CD14-positive monocyte (primary cell): ENCODE data around the gene MTLN. TPM values are rescaled to one million over a fixed set of nuclear protein-coding genes. Genes with fewer than 3 reads are reported as not detected.
"Not testable (repeated sequence)": the region's sequence is repeated elsewhere in the genome, so short reads cannot be mapped to it uniquely, and the experiment has no call there.

ENCODE experiments used
- DNase-seq, 3 donors: peaks; one replicate each; pipeline ENCODE4 v3.0.0-alpha.2; 2011 to 2022
- H2AFZ ChIP-seq: 2 replicates; pipeline ENCODE4 v1.6.0; 2012; ENCODE audit warnings: mild to moderate bottlenecking, low read depth, low read length, inconsistent platforms; ENCODE audit not compliant: insufficient read depth, poor library complexity, severe bottlenecking
- H3K27ac ChIP-seq, 2 donors: 1 replicate in 1 of 2; 2 replicates in 1 of 2; pipeline ENCODE4 v1.5.1; 2012 to 2013; ENCODE audit warnings: low read length in 2 of 2, control low read depth in 1 of 2, inconsistent platforms in 1 of 2, low read depth in 1 of 2, mild to moderate bottlenecking in 1 of 2
- H3K27me3 ChIP-seq, 2 donors: one replicate each; pipeline versions ENCODE4 v1.6.0 to v1.6.1; 2011 to 2013; ENCODE audit warnings: low read length in 2 of 2; ENCODE audit not compliant: control insufficient read depth in 2 of 2, insufficient read depth in 2 of 2
- H3K36me3 ChIP-seq, 2 donors: replicated peaks in 1 of 2; 1 replicate in 1 of 2; 2 replicates in 1 of 2; pipeline versions ENCODE4 v1.5.1 to v1.6.1; 2012 to 2013; ENCODE audit warnings: low read length in 2 of 2, control low read depth in 1 of 2, inconsistent platforms in 1 of 2, mild to moderate bottlenecking in 1 of 2; ENCODE audit not compliant: insufficient read depth in 2 of 2, control insufficient read depth in 1 of 2
- H3K4me1 ChIP-seq, 2 donors: 1 replicate in 1 of 2; 2 replicates in 1 of 2; pipeline versions ENCODE4 v1.5.1 to v1.6.1; 2012 to 2013; ENCODE audit warnings: low read length in 2 of 2, control low read depth in 1 of 2, inconsistent platforms in 1 of 2, mild to moderate bottlenecking in 1 of 2, moderate library complexity in 1 of 2; ENCODE audit not compliant: insufficient read depth in 2 of 2, control insufficient read depth in 1 of 2
- H3K4me2 ChIP-seq: replicated peaks from 2 replicates; pipeline ENCODE3; 2012; ENCODE audit warnings: low read length, moderate library complexity, mild to moderate bottlenecking; ENCODE audit not compliant: poor library complexity, severe bottlenecking; ENCODE audit errors: extremely low read depth
- H3K4me3 ChIP-seq, 3 experiments: fragments of 200-600 bp in 1 of 3; sonication (generic) in 1 of 3; replicated peaks in 1 of 3; 1 replicate in 2 of 3; 2 replicates in 1 of 3; pipeline ENCODE4 v1.5.1; 2011 to 2013; ENCODE audit warnings: low read length in 3 of 3, mild to moderate bottlenecking in 3 of 3, control low read depth in 2 of 3, low read depth in 2 of 3, inconsistent platforms in 1 of 3, moderate library complexity in 1 of 3
- H3K79me2 ChIP-seq: 2 replicates; pipeline ENCODE4 v1.6.0; 2012; ENCODE audit warnings: mild to moderate bottlenecking, control low read depth, inconsistent platforms, low read length, moderate library complexity; ENCODE audit not compliant: insufficient read depth
- H3K9ac ChIP-seq: 2 replicates; pipeline ENCODE4 v1.6.0; 2017; ENCODE audit warnings: low read length, mild to moderate bottlenecking; ENCODE audit not compliant: insufficient read depth, poor library complexity, severe bottlenecking
- H3K9me3 ChIP-seq, 2 donors: replicated peaks in 1 of 2; 1 replicate in 1 of 2; 2 replicates in 1 of 2; pipeline versions ENCODE4 v1.5.1 to v1.6.1; 2012 to 2013; ENCODE audit warnings: low read length in 2 of 2, control low read depth in 1 of 2; ENCODE audit not compliant: control insufficient read depth in 1 of 2, insufficient read depth in 1 of 2
- H4K20me1 ChIP-seq: 2 replicates; pipeline ENCODE4 v1.6.0; 2012; ENCODE audit warnings: mild to moderate bottlenecking, low read length, control low read depth, moderate library complexity; ENCODE audit not compliant: insufficient read depth
- H3K27ac Mint-ChIP-seq, 7 donors: one replicate each; pipeline ENCODE4 v1.8.0; 2020; ENCODE audit warnings: mild to moderate bottlenecking in 7 of 7, mixed read lengths in 7 of 7, moderate library complexity in 6 of 7, inconsistent platforms in 2 of 7
- H3K27me3 Mint-ChIP-seq, 3 donors: one replicate each; pipeline ENCODE4 v1.8.0; 2021 to 2022; ENCODE audit warnings: low read depth in 3 of 3, mild to moderate bottlenecking in 3 of 3, mixed read lengths in 3 of 3, moderate library complexity in 3 of 3, inconsistent platforms in 1 of 3
- H3K36me3 Mint-ChIP-seq, 2 donors: one replicate each; pipeline ENCODE4 v1.8.0; 2020; ENCODE audit warnings: mixed read lengths in 2 of 2, inconsistent platforms in 1 of 2, mild to moderate bottlenecking in 1 of 2
- H3K4me1 Mint-ChIP-seq: one replicate; pipeline ENCODE4 v1.8.0; 2020; ENCODE audit warnings: mild to moderate bottlenecking, mixed read lengths
- H3K4me3 Mint-ChIP-seq, 2 donors: one replicate each; pipeline ENCODE4 v1.8.0; 2020; ENCODE audit warnings: mild to moderate bottlenecking in 2 of 2, mixed read lengths in 2 of 2, moderate library complexity in 1 of 2
- H3K9me3 Mint-ChIP-seq, 7 donors: one replicate each; pipeline ENCODE4 v1.8.0; 2020 to 2022; ENCODE audit warnings: mixed read lengths in 7 of 7, mild to moderate bottlenecking in 6 of 7, moderate library complexity in 6 of 7, inconsistent platforms in 2 of 7
- WGBS: methylation state at CpG from one replicate; pipeline ENCODE4 v1.1.5; 2013; ENCODE audit warnings: missing lambda C conversion rate; ENCODE audit not compliant: insufficient coverage; 5-methylcytosine and 5-hydroxymethylcytosine counted together
- intact Hi-C, 2 donors: fragments of 100-400 bp; cut with micrococcal nuclease; formaldehyde crosslinking; loops; one replicate each; pipeline versions ENCODE4 v1.15.0 to v1.15.1; 2023
- polyA plus RNA-seq, 3 donors: library from polyadenylated mRNA; depleted of rRNA in 1 of 3; unstranded in 2 of 3; stranded (reverse) in 1 of 3; fragments of 300-500 nt in 2 of 3; fragments of >200 nt in 1 of 3; fragmentation: Illumina TruSeq in 2 of 3; gene quantifications; 1 replicate in 2 of 3; 2 replicates in 1 of 3; pipeline ENCODE4 v1.2.3, GENCODE V29; 2012 to 2021
- TF ChIP-seq, protein P1 (sequence below): fragments of 200-600 bp; IDR thresholded peaks from one replicate; pipeline ENCODE4 v1.8.0; 2022; ENCODE audit warnings: antibody characterized with exemption, mild to moderate bottlenecking

Gene MTLN
- polyA plus RNA-seq, 3 donors = 13.7 to 70.6 (median 51.0) TPM

GRCh38 chr2:110198016-110198415, 14.3 kb downstream of the MTLN start:
- TF ChIP-seq, protein P1, sequence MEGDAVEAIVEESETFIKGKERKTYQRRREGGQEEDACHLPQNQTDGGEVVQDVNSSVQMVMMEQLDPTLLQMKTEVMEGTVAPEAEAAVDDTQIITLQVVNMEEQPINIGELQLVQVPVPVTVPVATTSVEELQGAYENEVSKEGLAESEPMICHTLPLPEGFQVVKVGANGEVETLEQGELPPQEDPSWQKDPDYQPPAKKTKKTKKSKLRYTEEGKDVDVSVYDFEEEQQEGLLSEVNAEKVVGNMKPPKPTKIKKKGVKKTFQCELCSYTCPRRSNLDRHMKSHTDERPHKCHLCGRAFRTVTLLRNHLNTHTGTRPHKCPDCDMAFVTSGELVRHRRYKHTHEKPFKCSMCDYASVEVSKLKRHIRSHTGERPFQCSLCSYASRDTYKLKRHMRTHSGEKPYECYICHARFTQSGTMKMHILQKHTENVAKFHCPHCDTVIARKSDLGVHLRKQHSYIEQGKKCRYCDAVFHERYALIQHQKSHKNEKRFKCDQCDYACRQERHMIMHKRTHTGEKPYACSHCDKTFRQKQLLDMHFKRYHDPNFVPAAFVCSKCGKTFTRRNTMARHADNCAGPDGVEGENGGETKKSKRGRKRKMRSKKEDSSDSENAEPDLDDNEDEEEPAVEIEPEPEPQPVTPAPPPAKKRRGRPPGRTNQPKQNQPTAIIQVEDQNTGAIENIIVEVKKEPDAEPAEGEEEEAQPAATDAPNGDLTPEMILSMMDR = no peak
- H3K36me3 ChIP-seq = no peaks in the 10 kb centered on the region
- WGBS = no CpG with 5 or more reads among the region's 3 CpGs
- Mint-ChIP-seq H3K27me3 (peaks cover 0 to 6% (median 0%) of the 10 kb centered on the region in 3 donors), H3K36me3 (no peaks in the 10 kb centered on the region), H3K4me3 (no peak overlapping the region), H3K4me1 (no peaks in the 10 kb centered on the region), H3K27ac (no peak overlapping the region), H3K9me3 (peaks cover 0 to 7% (median 0%) of the 10 kb centered on the region in 7 donors)
- H2AFZ ChIP-seq = no peak overlapping the region
- no peak overlapping the region for H3K27ac ChIP-seq
- no peaks in the 10 kb centered on the region for H3K9me3 ChIP-seq
- no peaks in the 10 kb centered on the region for H3K27me3 ChIP-seq
- no peaks in the 10 kb centered on the region for H3K79me2 ChIP-seq
- H4K20me1 ChIP-seq = no peaks in the 10 kb centered on the region
- H3K4me2 ChIP-seq = no peak overlapping the region
- no peak overlapping the region for H3K4me3 ChIP-seq
- H3K4me1 ChIP-seq = no peaks in the 10 kb centered on the region
- H3K9ac ChIP-seq = no peak overlapping the region
- DNase-seq = no peak
- intact Hi-C loops = no loop called here

GRCh38 chr2:110197452-110197851, 14.9 kb downstream of the MTLN start:
- DNase-seq = no peak
- no peaks in the 10 kb centered on the region for H3K36me3 ChIP-seq
- no peaks in the 10 kb centered on the region for H3K9me3 ChIP-seq
- no peak overlapping the region for H3K9ac ChIP-seq
- H3K4me3 ChIP-seq = no peak overlapping the region
- no peaks in the 10 kb centered on the region for H3K4me1 Mint-ChIP-seq
- no peaks in the 10 kb centered on the region for H3K79me2 ChIP-seq
- H3K27ac Mint-ChIP-seq = no peak overlapping the region
- H2AFZ ChIP-seq = no peak overlapping the region
- TF ChIP-seq, protein P1 = no peak
- H3K27ac ChIP-seq = no peak overlapping the region
- no peaks in the 10 kb centered on the region for H3K4me1 ChIP-seq
- no peak overlapping the region for H3K4me2 ChIP-seq
- WGBS = no CpG with 5 or more reads among the region's 4 CpGs
- peaks cover 0 to 6% (median 0%) of the 10 kb centered on the region in 3 donors for H3K27me3 Mint-ChIP-seq
- H3K9me3 Mint-ChIP-seq = peaks cover 0 to 7% (median 2%) of the 10 kb centered on the region in 7 donors
- no peak overlapping the region for H3K4me3 Mint-ChIP-seq
- no peaks in the 10 kb centered on the region for H3K27me3 ChIP-seq
- intact Hi-C loops = no loop called here
- no peaks in the 10 kb centered on the region for H3K36me3 Mint-ChIP-seq
- no peaks in the 10 kb centered on the region for H4K20me1 ChIP-seq

- DNase-seq, H3K27me3 Mint-ChIP-seq, H3K79me2 ChIP-seq, H2AFZ ChIP-seq, H3K27ac Mint-ChIP-seq, H3K27ac ChIP-seq, intact Hi-C loops, H4K20me1 ChIP-seq, H3K36me3 ChIP-seq, H3K4me1 ChIP-seq, H3K4me3 Mint-ChIP-seq, H3K9ac ChIP-seq, H3K4me1 Mint-ChIP-seq, H3K4me3 ChIP-seq, H3K4me2 ChIP-seq, H3K36me3 Mint-ChIP-seq, H3K27me3 ChIP-seq: not testable (repeated sequence)
- H3K9me3 Mint-ChIP-seq = peaks cover 4 to 31% (median 18%) of the 10 kb centered on the region in 7 donors
- H3K9me3 ChIP-seq = peaks cover 0 to 20% of the 10 kb centered on the region in 2 donors
- WGBS = 98% methylated on average over 14 of the region's 23 CpGs
Measured at GRCh38 chr2:110190169-110190568, 22.2 kb downstream of the MTLN start.
